ENCODE data around the gene KLF16. TPM values are rescaled to one million over a fixed set of nuclear protein-coding genes. Genes with fewer than 3 reads are reported as not detected.

The KLF16 gene
- total RNA-seq, 1 donor from 2014 or later: 5.3 TPM

GRCh38 chr19:1830978-1831377, 32.4 kb downstream of the KLF16 start:
- TF ChIP-seq CTCF (IDR thresholded peaks at IDR 0.05; ENCODE audit: insufficient read depth, low read length, severe bottlenecking): no peak
- H3K36me3 ChIP-seq (ENCODE audit: control insufficient read depth, insufficient read depth, low read length): peaks cover 17% of the 10 kb centered on the region
- FAIRE-seq: no peak

GRCh38 chr19:1830568-1830967, 32.8 kb downstream of the KLF16 start:
- H3K27me3 ChIP-seq (ENCODE audit: control insufficient read depth, insufficient read depth, low read length): no peaks in the 10 kb centered on the region
- H3K36me3 ChIP-seq (ENCODE audit: control insufficient read depth, insufficient read depth, low read length): peaks cover 19% of the 10 kb centered on the region
- TF ChIP-seq CTCF (IDR thresholded peaks at IDR 0.05; ENCODE audit: insufficient read depth, low read length, severe bottlenecking): no peak
- DNase-seq (ENCODE audit: low read depth) (no peak), FAIRE-seq (no peak)
- H3K4me3 ChIP-seq (ENCODE audit: low read depth, low read length): no peak overlapping the region

More at GRCh38 chr19:1830978-1831377, 32.4 kb downstream of the KLF16 start:
- H3K27me3 ChIP-seq (ENCODE audit: control insufficient read depth, insufficient read depth, low read length): no peaks in the 10 kb centered on the region
- DNase-seq (ENCODE audit: low read depth): no peak
- no peak overlapping the region for H3K4me3 ChIP-seq (ENCODE audit: low read depth, low read length)

- DNase-seq (ENCODE audit: low read depth) (no peak), FAIRE-seq (no peak)
- H3K27me3 ChIP-seq (ENCODE audit: control insufficient read depth, insufficient read depth, low read length): no peaks in the 10 kb centered on the region
- H3K36me3 ChIP-seq (ENCODE audit: control insufficient read depth, insufficient read depth, low read length): peaks cover 19% of the 10 kb centered on the region
- no peak for TF ChIP-seq CTCF (IDR thresholded peaks at IDR 0.05; ENCODE audit: insufficient read depth, low read length, severe bottlenecking)
- H3K4me3 ChIP-seq (ENCODE audit: low read depth, low read length): no peak overlapping the region
Measured at GRCh38 chr19:1829958-1830357, 33.4 kb downstream of the KLF16 start.

- H3K36me3 ChIP-seq (ENCODE audit: control insufficient read depth, insufficient read depth, low read length): peaks cover 19% of the 10 kb centered on the region
- no peaks in the 10 kb centered on the region for H3K27me3 ChIP-seq (ENCODE audit: control insufficient read depth, insufficient read depth, low read length)
- TF ChIP-seq CTCF (IDR thresholded peaks at IDR 0.05; ENCODE audit: insufficient read depth, low read length, severe bottlenecking): no peak
- no peak overlapping the region for H3K4me3 ChIP-seq (ENCODE audit: low read depth, low read length)
- no peak for DNase-seq (ENCODE audit: low read depth)
- no peak for FAIRE-seq
Measured at GRCh38 chr19:1828279-1829238, 34.8 kb downstream of the KLF16 start.

GRCh38 chr19:1827566-1828278, 35.7 kb downstream of the KLF16 start:
- Histone ChIP-seq H3K36me3 (ENCODE audit: control insufficient read depth, insufficient read depth, low read length) (peaks cover 20% of the 10 kb centered on the region), H3K27me3 (ENCODE audit: control insufficient read depth, insufficient read depth, low read length) (no peaks in the 10 kb centered on the region), H3K4me3 (ENCODE audit: low read depth, low read length) (no peak overlapping the region)
- no peak for FAIRE-seq
- TF ChIP-seq CTCF (IDR thresholded peaks at IDR 0.05; ENCODE audit: insufficient read depth, low read length, severe bottlenecking): no peak
- DNase-seq (ENCODE audit: low read depth): no peak

Data from bronchial epithelial cell (primary cell).